Medulla oblongata (tissue), 1 donor: ENCODE data around the gene CACNA1S.

Experiments
- DNase-seq: peaks from one replicate; pipeline ENCODE4 v3.0.0-alpha.2; 2015; ENCODE audit errors: extremely low spot score

CACNA1S gene

GRCh38 chr1:201032408-201032807 is 79.8 kb downstream of the CACNA1S start:
- DNase-seq: no peak

GRCh38 chr1:201028461-201028889 is 83.8 kb downstream of the CACNA1S start:
- peak; percentile 73 for DNase-seq

GRCh38 chr1:201026836-201027235 is 85.4 kb downstream of the CACNA1S start:
- peak; percentile 63 for DNase-seq

GRCh38 chr1:201026234-201026633 is 86.0 kb downstream of the CACNA1S start:
- DNase-seq: no peak

- DNase-seq: no peak
Measured at GRCh38 chr1:201025571-201026002, 86.6 kb downstream of the CACNA1S start.

- DNase-seq: peak; percentile 38
Measured at GRCh38 chr1:201024625-201024998, 87.6 kb downstream of the CACNA1S start.

- DNase-seq: no peak
Measured at GRCh38 chr1:201023920-201024624, 88.2 kb downstream of the CACNA1S start.

GRCh38 chr1:201023517-201023902 is 88.7 kb downstream of the CACNA1S start, which contains the start of gene KIF21B:
Gene KIF21B, minus strand, starts transcription at chr1:201023714. Its CDS starts 331 bp downstream, at chr1:201023383.
- peak; percentile 83 for DNase-seq

GRCh38 chr1:201022820-201023516 is 89.3 kb downstream of the CACNA1S start:
- peak; percentile 15 for DNase-seq

- no peak for DNase-seq
Measured at GRCh38 chr1:201022493-201022819, 89.8 kb downstream of the CACNA1S start.

- DNase-seq: no peak
Measured at GRCh38 chr1:201021630-201022492, 90.4 kb downstream of the CACNA1S start.

GRCh38 chr1:201020721-201021629 is 91.3 kb downstream of the CACNA1S start:
- peak; percentile 55 for DNase-seq

GRCh38 chr1:201020040-201020591 is 92.1 kb downstream of the CACNA1S start:
- DNase-seq: peak; percentile 19

- peak; percentile 68 for DNase-seq
Measured at GRCh38 chr1:201019321-201019977, 92.8 kb downstream of the CACNA1S start.

- DNase-seq: no peak
Measured at GRCh38 chr1:201017828-201018163, 94.4 kb downstream of the CACNA1S start.

GRCh38 chr1:201016943-201017827 is 95.0 kb downstream of the CACNA1S start:
- DNase-seq: peak; percentile 68

- peak; percentile 75 for DNase-seq
Measured at GRCh38 chr1:201016211-201016651, 96.0 kb downstream of the CACNA1S start.

GRCh38 chr1:201015551-201016091 is 96.6 kb downstream of the CACNA1S start:
- no peak for DNase-seq

- no peak for DNase-seq
Measured at GRCh38 chr1:201014816-201015200, 97.4 kb downstream of the CACNA1S start.
